ENCODE measurements around the gene C11orf24.

DNA sequence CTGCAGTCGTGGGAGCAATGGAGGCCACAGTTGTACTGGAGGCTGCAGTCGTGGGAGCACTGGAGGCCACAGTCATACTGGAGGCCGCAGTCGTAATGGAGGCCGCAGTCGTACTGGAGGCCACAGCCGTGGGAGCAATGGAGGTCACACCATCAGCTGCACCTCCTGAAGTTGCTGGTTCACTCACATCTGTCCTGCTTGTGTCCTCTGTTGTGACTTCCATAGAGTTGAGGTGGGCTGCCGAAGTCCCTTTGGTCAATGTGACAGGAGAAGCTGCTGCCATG is 9.3 kb downstream of the C11orf24 start:
- TF ChIP-seq, protein P1, sequence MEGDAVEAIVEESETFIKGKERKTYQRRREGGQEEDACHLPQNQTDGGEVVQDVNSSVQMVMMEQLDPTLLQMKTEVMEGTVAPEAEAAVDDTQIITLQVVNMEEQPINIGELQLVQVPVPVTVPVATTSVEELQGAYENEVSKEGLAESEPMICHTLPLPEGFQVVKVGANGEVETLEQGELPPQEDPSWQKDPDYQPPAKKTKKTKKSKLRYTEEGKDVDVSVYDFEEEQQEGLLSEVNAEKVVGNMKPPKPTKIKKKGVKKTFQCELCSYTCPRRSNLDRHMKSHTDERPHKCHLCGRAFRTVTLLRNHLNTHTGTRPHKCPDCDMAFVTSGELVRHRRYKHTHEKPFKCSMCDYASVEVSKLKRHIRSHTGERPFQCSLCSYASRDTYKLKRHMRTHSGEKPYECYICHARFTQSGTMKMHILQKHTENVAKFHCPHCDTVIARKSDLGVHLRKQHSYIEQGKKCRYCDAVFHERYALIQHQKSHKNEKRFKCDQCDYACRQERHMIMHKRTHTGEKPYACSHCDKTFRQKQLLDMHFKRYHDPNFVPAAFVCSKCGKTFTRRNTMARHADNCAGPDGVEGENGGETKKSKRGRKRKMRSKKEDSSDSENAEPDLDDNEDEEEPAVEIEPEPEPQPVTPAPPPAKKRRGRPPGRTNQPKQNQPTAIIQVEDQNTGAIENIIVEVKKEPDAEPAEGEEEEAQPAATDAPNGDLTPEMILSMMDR (conservative IDR thresholded peaks at IDR 0.05) = no peak
- TF ChIP-seq EZH2 (IDR thresholded peaks at IDR 0.05; ENCODE audit: low read depth) = no peak
